Naive thymus-derived CD4-positive, alpha-beta T cell (primary cell): ENCODE data around the gene ANKH. TPM values are rescaled to one million over a fixed set of nuclear protein-coding genes. Genes with fewer than 3 reads are reported as not detected.

ENCODE experiments used
- ATAC-seq: fragments of 150-1000 bp; cut with Tn5 transposase; 2 replicates; pipeline ENCODE4 v1.10.0; 2021; ENCODE audit warnings: mild to moderate bottlenecking, moderate library complexity
- CTCF ChIA-PET: fragments of 350-600 bp; sonication (Branson Sonifier 250); formaldehyde crosslinking; loops from one replicate; lab custom pipeline; 2021; ENCODE audit warnings: antibody characterized with exemption; lab: Charles Lee
- POLR2A ChIA-PET: fragments of 350-600 bp; sonication (Branson Sonifier 250); formaldehyde crosslinking; loops from one replicate; lab custom pipeline; 2021; ENCODE audit warnings: antibody characterized with exemption, inconsistent platforms; lab: Charles Lee
- DNase-seq, 9 donors: peaks; one replicate each; pipeline versions ENCODE4 v3.0.0 to v3.0.0-alpha.2; 2020 to 2022; ENCODE audit warnings: mixed read lengths in 1 of 9
- H3K27ac ChIP-seq: one replicate; pipeline ENCODE4 v1.7.0; 2013; ENCODE audit warnings: mild to moderate bottlenecking, low read depth, low read length, moderate library complexity
- H3K27me3 ChIP-seq, 2 donors: one replicate each; pipeline ENCODE4 v1.7.0; 2013; ENCODE audit warnings: low read length in 2 of 2, mild to moderate bottlenecking in 2 of 2, moderate library complexity in 2 of 2; ENCODE audit not compliant: control insufficient read depth in 2 of 2, insufficient read depth in 2 of 2
- H3K36me3 ChIP-seq, 3 experiments: 1 replicate in 2 of 3; 2 replicates in 1 of 3; pipeline ENCODE4 v1.7.0; 2013; ENCODE audit warnings: low read length in 3 of 3, mild to moderate bottlenecking in 3 of 3, moderate library complexity in 1 of 3; ENCODE audit not compliant: insufficient read depth in 3 of 3, control insufficient read depth in 2 of 3
- H3K4me1 ChIP-seq, 2 donors: one replicate each; pipeline ENCODE4 v1.7.0; 2013; ENCODE audit warnings: low read length in 2 of 2, mild to moderate bottlenecking in 2 of 2, moderate library complexity in 1 of 2; ENCODE audit not compliant: control insufficient read depth in 2 of 2, insufficient read depth in 2 of 2
- H3K4me3 ChIP-seq: 2 replicates; pipeline ENCODE4 v1.7.0; 2013; ENCODE audit warnings: mild to moderate bottlenecking, low read length
- H3K9me3 ChIP-seq, 3 experiments: 1 replicate in 2 of 3; 2 replicates in 1 of 3; pipeline ENCODE4 v1.7.0; 2013; ENCODE audit warnings: low read length in 3 of 3; ENCODE audit not compliant: control insufficient read depth in 2 of 3
- H3K27ac Mint-ChIP-seq, 9 donors: one replicate each; pipeline ENCODE4 v1.8.0; 2020 to 2022; ENCODE audit warnings: mixed read lengths in 9 of 9, mild to moderate bottlenecking in 8 of 9, moderate library complexity in 5 of 9, inconsistent platforms in 2 of 9
- H3K27me3 Mint-ChIP-seq, 5 donors: one replicate each; pipeline ENCODE4 v1.8.0; 2021 to 2022; ENCODE audit warnings: mixed read lengths in 5 of 5, mild to moderate bottlenecking in 1 of 5
- H3K36me3 Mint-ChIP-seq, 5 donors: one replicate each; pipeline ENCODE4 v1.8.0; 2020 to 2022; ENCODE audit warnings: mixed read lengths in 5 of 5, mild to moderate bottlenecking in 3 of 5, inconsistent platforms in 1 of 5
- H3K4me1 Mint-ChIP-seq, 7 donors: one replicate each; pipeline ENCODE4 v1.8.0; 2020 to 2022; ENCODE audit warnings: mixed read lengths in 7 of 7, mild to moderate bottlenecking in 3 of 7, inconsistent platforms in 1 of 7
- H3K4me3 Mint-ChIP-seq, 10 donors: one replicate each; pipeline ENCODE4 v1.8.0; 2020 to 2022; ENCODE audit warnings: mild to moderate bottlenecking in 10 of 10, mixed read lengths in 10 of 10, moderate library complexity in 6 of 10, inconsistent platforms in 2 of 10
- H3K9me3 Mint-ChIP-seq, 11 donors: one replicate each; pipeline ENCODE4 v1.8.0; 2020 to 2022; ENCODE audit warnings: mixed read lengths in 11 of 11, mild to moderate bottlenecking in 4 of 11, inconsistent platforms in 1 of 11, moderate library complexity in 1 of 11
- intact Hi-C, 2 donors: fragments of 100-400 bp; cut with micrococcal nuclease; formaldehyde crosslinking; loops; one replicate each; pipeline ENCODE4 v1.15.1; 2023
- polyA plus RNA-seq, 2 donors: library from polyadenylated mRNA; unstranded; fragments of 300-500 nt; fragmentation: Illumina TruSeq; gene quantifications; one replicate each; pipeline ENCODE4 v1.2.3, GENCODE V29; 2021
- total RNA-seq, 6 experiments: library from RNA in 5 of 6; stranded (reverse) in 5 of 6; gene quantifications; 1 replicate in 5 of 6; 2 replicates in 1 of 6; pipeline ENCODE4 v1.2.3 and lab custom pipeline; 2021 to 2026

The ANKH gene
- total and polyA plus RNA-seq, 7 experiments from 2014 or later: 35.9 to 190 (median 69.5) TPM

- Histone ChIP-seq H3K4me1 (peaks cover 0 to 3% of the 10 kb centered on the region in 2 donors), H3K27ac (no peak overlapping the region), H3K36me3 (peaks cover 6 to 70% (median 7%) of the 10 kb centered on the region in 3 experiments), H3K27me3 (no peaks in the 10 kb centered on the region), H3K4me3 (no peak overlapping the region), H3K9me3 (no peaks in the 10 kb centered on the region)
- H3K4me3 Mint-ChIP-seq: no peak overlapping the region
- H3K27ac Mint-ChIP-seq: no peak overlapping the region
- no peak for DNase-seq
- H3K4me1 Mint-ChIP-seq: peaks cover 5 to 30% (median 21%) of the 10 kb centered on the region in 7 donors
- H3K9me3 Mint-ChIP-seq: peaks cover 0 to 1% (median 0%) of the 10 kb centered on the region in 11 donors
- ChIA-PET POLR2A (interaction anchor here (0.7 to 0.8 kb wide), 2 partner anchors 152 to 170 kb away, joined by 3 read pairs; no protein-coding TSS in a partner anchor), CTCF (no interaction called here)
- H3K36me3 Mint-ChIP-seq: peaks cover 11 to 62% (median 26%) of the 10 kb centered on the region in 5 donors
- ATAC-seq: no peak
- H3K27me3 Mint-ChIP-seq: no peaks in the 10 kb centered on the region
- intact Hi-C loops: no loop called here
These were observed 123.2 kb downstream of the ANKH start for GRCh38 chr5:14748180-14748900.

- DNase-seq (peak in 5 of 9 donors; percentile 9 to 36 (median 23)), ATAC-seq (peak; percentile 74)
- CTCF ChIA-PET: no interaction called here
- Mint-ChIP-seq H3K27ac (peak overlapping the region in 7 of 9 donors; percentile 19 to 80 (median 70)), H3K4me1 (peaks cover 8 to 44% (median 38%) of the 10 kb centered on the region in 7 donors), H3K9me3 (no peaks in the 10 kb centered on the region), H3K27me3 (no peaks in the 10 kb centered on the region), H3K36me3 (peaks cover 7 to 51% (median 17%) of the 10 kb centered on the region in 5 donors), H3K4me3 (peak overlapping the region in 3 of 10 donors; percentile 0 to 35 (median 14))
- Histone ChIP-seq H3K27ac (no peak overlapping the region), H3K36me3 (peaks cover 3 to 81% (median 6%) of the 10 kb centered on the region in 3 experiments), H3K9me3 (no peaks in the 10 kb centered on the region), H3K27me3 (no peaks in the 10 kb centered on the region), H3K4me1 (peaks cover 0 to 3% of the 10 kb centered on the region in 2 donors), H3K4me3 (no peak overlapping the region)
- POLR2A ChIA-PET: no interaction called here
- intact Hi-C loops: no loop called here
These were observed 125.8 kb downstream of the ANKH start for GRCh38 chr5:14745753-14746152.

GRCh38 chr5:14745188-14745563 lies 126.4 kb downstream of the ANKH start:
- ChIA-PET POLR2A (no interaction called here), CTCF (no interaction called here)
- Mint-ChIP-seq H3K27me3 (no peaks in the 10 kb centered on the region), H3K36me3 (peaks cover 7 to 49% (median 13%) of the 10 kb centered on the region in 5 donors), H3K4me1 (peaks cover 8 to 44% (median 37%) of the 10 kb centered on the region in 7 donors), H3K9me3 (no peaks in the 10 kb centered on the region), H3K4me3 (no peak overlapping the region), H3K27ac (peak overlapping the region in 3 of 9 donors; percentile 32 to 58 (median 55))
- Histone ChIP-seq H3K36me3 (peaks cover 0 to 81% (median 3%) of the 10 kb centered on the region in 3 experiments), H3K4me3 (no peak overlapping the region), H3K9me3 (no peaks in the 10 kb centered on the region), H3K27ac (no peak overlapping the region), H3K4me1 (peaks cover 0 to 3% of the 10 kb centered on the region in 2 donors), H3K27me3 (no peaks in the 10 kb centered on the region)
- intact Hi-C loops: no loop called here
- no peak for ATAC-seq
- DNase-seq: no peak

GRCh38 chr5:14744296-14745187 lies 127.0 kb downstream of the ANKH start:
- H3K9me3 Mint-ChIP-seq: no peaks in the 10 kb centered on the region
- no peak overlapping the region for H3K4me3 ChIP-seq
- no peaks in the 10 kb centered on the region for H3K27me3 ChIP-seq
- H3K36me3 Mint-ChIP-seq: peaks cover 7 to 44% (median 11%) of the 10 kb centered on the region in 5 donors
- H3K4me3 Mint-ChIP-seq: no peak overlapping the region
- intact Hi-C loops: loop anchor here in 1 of 2 donors (5.0 kb wide), 1 partner anchor 57 kb away; no protein-coding TSS in a partner anchor
- peaks cover 8 to 44% (median 34%) of the 10 kb centered on the region in 7 donors for H3K4me1 Mint-ChIP-seq
- H3K27ac Mint-ChIP-seq: peak overlapping the region in 4 of 9 donors; percentile 38 to 58 (median 55)
- peaks cover 0 to 3% of the 10 kb centered on the region in 2 donors for H3K4me1 ChIP-seq
- H3K27me3 Mint-ChIP-seq: no peaks in the 10 kb centered on the region
- ChIA-PET CTCF (no interaction called here), POLR2A (no interaction called here)
- H3K36me3 ChIP-seq: peaks cover 0 to 77% (median 0%) of the 10 kb centered on the region in 3 experiments
- no peak overlapping the region for H3K27ac ChIP-seq
- DNase-seq: no peak
- no peak for ATAC-seq
- H3K9me3 ChIP-seq: no peaks in the 10 kb centered on the region

- CTCF ChIA-PET: no interaction called here
- no peak overlapping the region for H3K4me3 ChIP-seq
- H3K36me3 ChIP-seq: peaks cover 0 to 76% (median 0%) of the 10 kb centered on the region in 3 experiments
- ATAC-seq (no peak), DNase-seq (no peak)
- H3K4me1 ChIP-seq: peaks cover 0 to 3% of the 10 kb centered on the region in 2 donors
- intact Hi-C loops: loop anchor here in 1 of 2 donors (5.0 kb wide), 1 partner anchor 56 kb away; no protein-coding TSS in a partner anchor
- no peaks in the 10 kb centered on the region for H3K27me3 ChIP-seq
- Mint-ChIP-seq H3K4me1 (peaks cover 8 to 44% (median 34%) of the 10 kb centered on the region in 7 donors), H3K4me3 (no peak overlapping the region), H3K36me3 (peaks cover 7 to 42% (median 12%) of the 10 kb centered on the region in 5 donors), H3K27ac (peak overlapping the region in 3 of 9 donors; percentile 5 to 77 (median 71)), H3K27me3 (no peaks in the 10 kb centered on the region), H3K9me3 (no peaks in the 10 kb centered on the region)
- POLR2A ChIA-PET: interaction anchor here (0.6 to 1.4 kb wide), 3 partner anchors 42 to 231 kb away, joined by 3 to 5 read pairs (median 3); no protein-coding TSS in a partner anchor
- no peaks in the 10 kb centered on the region for H3K9me3 ChIP-seq
- H3K27ac ChIP-seq: no peak overlapping the region
These were observed 127.8 kb downstream of the ANKH start for GRCh38 chr5:14743601-14744295.
